CD4-positive, alpha-beta T cell (primary cell): ENCODE measurements around the gene PIK3C2G. TPM values are rescaled to one million over a fixed set of nuclear protein-coding genes. Genes with fewer than 3 reads are reported as not detected.

Experiments used
- ATAC-seq: fragments of 200-7000 bp; cut with Tn5 transposase; one replicate; pipeline ENCODE4 v1.10.0; 2022; ENCODE audit warnings: mild to moderate bottlenecking; ENCODE audit not compliant: poor library complexity
- CTCF ChIA-PET: fragments of 350-600 bp; sonication (Branson Sonifier 250); formaldehyde crosslinking; loops from one replicate; lab custom pipeline; 2021; ENCODE audit warnings: antibody characterized with exemption, inconsistent platforms; lab: Charles Lee
- POLR2A ChIA-PET: fragments of 350-600 bp; sonication (Branson Sonifier 250); formaldehyde crosslinking; loops from one replicate; lab custom pipeline; 2021; ENCODE audit warnings: antibody characterized with exemption, inconsistent platforms; lab: Charles Lee
- DNase-seq, 14 experiments: peaks; one replicate each; pipeline ENCODE4 v3.0.0-alpha.2; 2013 to 2020; ENCODE audit warnings: mixed read lengths in 2 of 14
- H3K27ac ChIP-seq, 2 donors: one replicate each; pipeline versions ENCODE4 v1.5.1 to v1.7.0; 2013; ENCODE audit warnings: low read length in 2 of 2, low read depth in 1 of 2, mild to moderate bottlenecking in 1 of 2
- H3K27me3 ChIP-seq, 2 experiments: 1 replicate in 1 of 2; 2 replicates in 1 of 2; pipeline versions ENCODE4 v1.6.1 to v1.7.0; 2013; ENCODE audit warnings: low read length in 2 of 2, control low read depth in 1 of 2, mild to moderate bottlenecking in 1 of 2, moderate library complexity in 1 of 2; ENCODE audit not compliant: insufficient read depth in 2 of 2, control insufficient read depth in 1 of 2
- H3K36me3 ChIP-seq: one replicate; pipeline ENCODE4 v1.6.1; 2013; ENCODE audit warnings: low read length, control low read depth; ENCODE audit not compliant: insufficient read depth
- H3K4me1 ChIP-seq: one replicate; pipeline ENCODE4 v1.6.1; 2013; ENCODE audit warnings: low read length, control low read depth; ENCODE audit not compliant: insufficient read depth
- H3K4me3 ChIP-seq: one replicate; pipeline ENCODE4 v1.5.1; 2013; ENCODE audit warnings: mild to moderate bottlenecking, low read length, moderate library complexity
- H3K9me3 ChIP-seq, 2 experiments: 1 replicate in 1 of 2; 2 replicates in 1 of 2; pipeline versions ENCODE4 v1.6.1 to v1.7.0; 2013; ENCODE audit warnings: low read length in 2 of 2, mild to moderate bottlenecking in 2 of 2, control low read depth in 1 of 2, moderate library complexity in 1 of 2; ENCODE audit not compliant: control insufficient read depth in 1 of 2, insufficient read depth in 1 of 2
- H3K27ac Mint-ChIP-seq: one replicate; pipeline ENCODE4 v1.8.0; 2020; ENCODE audit warnings: mixed read lengths
- H3K27me3 Mint-ChIP-seq: one replicate; pipeline ENCODE4 v1.8.0; 2021; ENCODE audit warnings: mixed read lengths
- H3K36me3 Mint-ChIP-seq: one replicate; pipeline ENCODE4 v1.8.0; 2021; ENCODE audit warnings: low read depth, mixed read lengths
- H3K4me1 Mint-ChIP-seq: one replicate; pipeline ENCODE4 v1.8.0; 2021; ENCODE audit warnings: low read depth, mixed read lengths
- H3K4me3 Mint-ChIP-seq: one replicate; pipeline ENCODE4 v1.8.0; 2020; ENCODE audit warnings: mild to moderate bottlenecking, mixed read lengths
- H3K9me3 Mint-ChIP-seq: one replicate; pipeline ENCODE4 v1.8.0; 2020; ENCODE audit warnings: mixed read lengths
- intact Hi-C, 2 experiments: fragments of 100-400 bp; cut with DNase I in 1 of 2; cut with micrococcal nuclease in 1 of 2; formaldehyde crosslinking; loops; one replicate each; pipeline versions ENCODE4 v1.15.1 to v1.9.0; 2023 to 2025; cut with DNase I, micrococcal nuclease
- total RNA-seq, 174 experiments: library from RNA in 2 of 174; stranded (reverse) in 2 of 174; gene quantifications; one replicate each; pipeline ENCODE4 v1.2.3 and lab custom pipeline; 2021 to 2026
- TF ChIP-seq, protein P1 (sequence below): fragments of 200-600 bp; IDR thresholded peaks from one replicate; pipeline ENCODE4 v1.8.0; 2022; ENCODE audit warnings: antibody characterized with exemption, mild to moderate bottlenecking

Gene PIK3C2G
- total RNA-seq, 2 experiments from 2014 or later: not detected

- Mint-ChIP-seq H3K27me3 (no peaks in the 10 kb centered on the region), H3K4me1 (no peaks in the 10 kb centered on the region), H3K4me3 (no peak overlapping the region), H3K36me3 (no peaks in the 10 kb centered on the region), H3K9me3 (peaks cover 3% of the 10 kb centered on the region), H3K27ac (no peak overlapping the region)
- Histone ChIP-seq H3K27me3 (no peaks in the 10 kb centered on the region), H3K4me1 (no peaks in the 10 kb centered on the region), H3K36me3 (no peaks in the 10 kb centered on the region), H3K4me3 (no peak overlapping the region), H3K9me3 (peaks cover 0 to 12% of the 10 kb centered on the region in 2 experiments), H3K27ac (no peak overlapping the region)
- intact Hi-C loops: no loop called here
- no peak for ATAC-seq
- no peak for DNase-seq
- CTCF ChIA-PET: no interaction called here
- POLR2A ChIA-PET: no interaction called here
- TF ChIP-seq, protein P1, sequence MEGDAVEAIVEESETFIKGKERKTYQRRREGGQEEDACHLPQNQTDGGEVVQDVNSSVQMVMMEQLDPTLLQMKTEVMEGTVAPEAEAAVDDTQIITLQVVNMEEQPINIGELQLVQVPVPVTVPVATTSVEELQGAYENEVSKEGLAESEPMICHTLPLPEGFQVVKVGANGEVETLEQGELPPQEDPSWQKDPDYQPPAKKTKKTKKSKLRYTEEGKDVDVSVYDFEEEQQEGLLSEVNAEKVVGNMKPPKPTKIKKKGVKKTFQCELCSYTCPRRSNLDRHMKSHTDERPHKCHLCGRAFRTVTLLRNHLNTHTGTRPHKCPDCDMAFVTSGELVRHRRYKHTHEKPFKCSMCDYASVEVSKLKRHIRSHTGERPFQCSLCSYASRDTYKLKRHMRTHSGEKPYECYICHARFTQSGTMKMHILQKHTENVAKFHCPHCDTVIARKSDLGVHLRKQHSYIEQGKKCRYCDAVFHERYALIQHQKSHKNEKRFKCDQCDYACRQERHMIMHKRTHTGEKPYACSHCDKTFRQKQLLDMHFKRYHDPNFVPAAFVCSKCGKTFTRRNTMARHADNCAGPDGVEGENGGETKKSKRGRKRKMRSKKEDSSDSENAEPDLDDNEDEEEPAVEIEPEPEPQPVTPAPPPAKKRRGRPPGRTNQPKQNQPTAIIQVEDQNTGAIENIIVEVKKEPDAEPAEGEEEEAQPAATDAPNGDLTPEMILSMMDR: no peak
These were observed 97.6 kb downstream of the PIK3C2G start for GRCh38 chr12:18358930-18359329.

DNA sequence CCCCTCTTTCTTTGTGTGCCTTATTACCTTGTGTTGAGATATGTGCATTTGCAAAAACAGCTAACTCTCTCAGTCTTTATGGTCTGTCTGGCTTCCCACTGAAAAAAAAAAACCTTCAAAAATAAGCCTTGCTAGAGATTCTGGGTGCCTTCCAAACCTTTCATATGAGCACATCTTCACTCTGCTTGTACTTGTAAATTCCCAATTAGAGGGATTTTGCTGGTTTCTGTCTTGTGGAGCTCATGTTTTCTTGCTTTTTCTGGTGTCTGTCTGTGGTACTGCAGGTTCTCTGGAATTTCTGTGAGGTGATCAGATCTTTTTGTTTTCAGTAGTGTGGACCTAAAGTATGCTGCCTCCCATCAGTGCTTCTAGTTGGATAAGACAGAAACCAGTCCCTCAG is 100.1 kb downstream of the PIK3C2G start:
- Mint-ChIP-seq H3K4me3 (no peak overlapping the region), H3K9me3 (peaks cover 5% of the 10 kb centered on the region), H3K27me3 (no peaks in the 10 kb centered on the region), H3K27ac (no peak overlapping the region), H3K4me1 (no peaks in the 10 kb centered on the region), H3K36me3 (no peaks in the 10 kb centered on the region)
- intact Hi-C loops: no loop called here
- peaks cover 0 to 4% of the 10 kb centered on the region in 2 experiments for H3K9me3 ChIP-seq
- ChIA-PET POLR2A (no interaction called here), CTCF (no interaction called here)
- H3K27ac ChIP-seq: no peak overlapping the region
- H3K4me1 ChIP-seq: no peaks in the 10 kb centered on the region
- ATAC-seq (no peak), DNase-seq (no peak)
- H3K27me3 ChIP-seq: no peaks in the 10 kb centered on the region
- no peak overlapping the region for H3K4me3 ChIP-seq
- no peaks in the 10 kb centered on the region for H3K36me3 ChIP-seq
- TF ChIP-seq, protein P1: no peak

- ChIA-PET CTCF (no interaction called here), POLR2A (no interaction called here)
- peaks cover 3% of the 10 kb centered on the region for H3K9me3 Mint-ChIP-seq
- H3K36me3 Mint-ChIP-seq: no peaks in the 10 kb centered on the region
- H3K27ac ChIP-seq: no peak overlapping the region
- intact Hi-C loops: no loop called here
- no peaks in the 10 kb centered on the region for H3K4me1 ChIP-seq
- H3K4me3 Mint-ChIP-seq: no peak overlapping the region
- no peaks in the 10 kb centered on the region for H3K27me3 ChIP-seq
- DNase-seq: no peak
- H3K27ac Mint-ChIP-seq: no peak overlapping the region
- TF ChIP-seq, protein P1: no peak
- no peaks in the 10 kb centered on the region for H3K27me3 Mint-ChIP-seq
- ATAC-seq: no peak
- no peak overlapping the region for H3K4me3 ChIP-seq
- no peaks in the 10 kb centered on the region for H3K4me1 Mint-ChIP-seq
- peaks cover 0 to 4% of the 10 kb centered on the region in 2 experiments for H3K9me3 ChIP-seq
- no peaks in the 10 kb centered on the region for H3K36me3 ChIP-seq
These were observed 102.0 kb downstream of the PIK3C2G start for GRCh38 chr12:18363321-18363720.
